H9 (cell line): ENCODE results near the gene SCN7A. TPM values are rescaled to one million over a fixed set of nuclear protein-coding genes. Genes with fewer than 3 reads are reported as not detected.

Experiments
- DNase-seq: peaks from one replicate; pipeline ENCODE4 v3.0.0-alpha.2; 2017
- H2AFZ ChIP-seq: one replicate; pipeline ENCODE4 v1.6.1; 2013; ENCODE audit warnings: mild to moderate bottlenecking, low read length, control low read depth, moderate library complexity
- H2AK5ac ChIP-seq: 2 replicates; pipeline ENCODE4 v1.6.1; 2013; ENCODE audit warnings: low read length, control low read depth, mixed read lengths; ENCODE audit not compliant: insufficient read length
- H2BK120ac ChIP-seq: one replicate; pipeline ENCODE4 v1.6.1; 2013; ENCODE audit warnings: low read depth, mild to moderate bottlenecking, low read length, control low read depth, inconsistent platforms; ENCODE audit not compliant: poor library complexity, severe bottlenecking
- H2BK12ac ChIP-seq: 2 replicates; pipeline ENCODE4 v1.6.1; 2013; ENCODE audit warnings: low read length, control low read depth, mixed read lengths, low read depth; ENCODE audit not compliant: insufficient read length
- H2BK15ac ChIP-seq: 2 replicates; pipeline ENCODE4 v1.6.1; 2013; ENCODE audit warnings: low read depth, low read length, control low read depth
- H2BK20ac ChIP-seq: one replicate; pipeline ENCODE4 v1.6.1; 2013; ENCODE audit warnings: low read depth, mild to moderate bottlenecking, low read length, control low read depth, inconsistent platforms; ENCODE audit not compliant: poor library complexity, severe bottlenecking
- H2BK5ac ChIP-seq: 2 replicates; pipeline ENCODE4 v1.6.1; 2013; ENCODE audit warnings: low read length, control low read depth, mixed read lengths; ENCODE audit not compliant: insufficient read length
- H3K14ac ChIP-seq: 2 replicates; pipeline ENCODE4 v1.6.1; 2013; ENCODE audit warnings: low read length, control low read depth; ENCODE audit not compliant: insufficient read depth
- H3K18ac ChIP-seq: 2 replicates; pipeline ENCODE4 v1.6.1; 2013; ENCODE audit warnings: low read depth, mild to moderate bottlenecking, mixed read lengths, low read length, control low read depth; ENCODE audit not compliant: insufficient read length
- H3K23ac ChIP-seq: 2 replicates; pipeline ENCODE4 v1.6.1; 2013; ENCODE audit warnings: low read length, control low read depth, mixed read lengths, low read depth; ENCODE audit not compliant: insufficient read length
- H3K23me2 ChIP-seq: 2 replicates; pipeline ENCODE4 v1.6.1; 2013; ENCODE audit warnings: low read depth, mild to moderate bottlenecking, mixed read lengths, low read length, control low read depth; ENCODE audit not compliant: insufficient read length, poor library complexity, severe bottlenecking
- H3K27ac ChIP-seq: 2 replicates; pipeline ENCODE4 v1.5.1; 2013; ENCODE audit warnings: low read length, control low read depth, mixed read lengths, low read depth; ENCODE audit not compliant: insufficient read length
- H3K27me3 ChIP-seq: 2 replicates; pipeline ENCODE4 v1.6.1; 2013; ENCODE audit warnings: low read length, control low read depth, inconsistent platforms; ENCODE audit not compliant: insufficient read depth
- H3K4ac ChIP-seq: 2 replicates; pipeline ENCODE4 v1.6.1; 2013; ENCODE audit warnings: low read depth, mild to moderate bottlenecking, control low read depth, inconsistent platforms, low read length, moderate library complexity
- H3K4me1 ChIP-seq: 2 replicates; pipeline ENCODE4 v1.6.1; 2013; ENCODE audit warnings: low read length, control low read depth, inconsistent platforms; ENCODE audit not compliant: insufficient read depth
- H3K4me2 ChIP-seq: 2 replicates; pipeline ENCODE4 v1.6.1; 2013; ENCODE audit warnings: low read length, control low read depth, mixed read lengths; ENCODE audit not compliant: insufficient read length, insufficient read depth
- H3K56ac ChIP-seq: 2 replicates; pipeline ENCODE4 v1.6.1; 2013; ENCODE audit warnings: low read depth, mild to moderate bottlenecking, mixed read lengths, low read length, control low read depth; ENCODE audit not compliant: insufficient read length
- H3K79me1 ChIP-seq: 2 replicates; pipeline ENCODE4 v1.6.1; 2013; ENCODE audit warnings: low read depth, mild to moderate bottlenecking, moderate library complexity, low read length, control low read depth, inconsistent platforms; ENCODE audit not compliant: insufficient read depth, poor library complexity, severe bottlenecking
- H3K79me2 ChIP-seq: 2 replicates; pipeline ENCODE4 v1.6.1; 2013; ENCODE audit warnings: low read length, control low read depth, inconsistent platforms; ENCODE audit not compliant: insufficient read depth
- H3K9ac ChIP-seq: 2 replicates; pipeline ENCODE4 v1.6.1; 2013; ENCODE audit warnings: low read length, control low read depth, mixed read lengths; ENCODE audit not compliant: insufficient read length; ENCODE audit errors: extremely low read depth
- H3K9me3 ChIP-seq: one replicate; pipeline ENCODE4 v1.6.1; 2013; ENCODE audit warnings: low read depth, low read length, inconsistent platforms; ENCODE audit not compliant: control insufficient read depth
- H3T11ph ChIP-seq: one replicate; pipeline ENCODE4 v1.6.1; 2013; ENCODE audit warnings: mild to moderate bottlenecking, low read length, control low read depth, inconsistent platforms
- H4K20me1 ChIP-seq: one replicate; pipeline ENCODE4 v1.6.1; 2013; ENCODE audit not compliant: control insufficient read depth, insufficient read length, insufficient read depth
- H4K5ac ChIP-seq: 2 replicates; pipeline ENCODE4 v1.6.1; 2013; ENCODE audit warnings: low read depth, mild to moderate bottlenecking, mixed read lengths, low read length, control low read depth; ENCODE audit not compliant: insufficient read length
- H4K8ac ChIP-seq: replicated peaks from 2 replicates; pipeline ENCODE4 v1.6.1; 2013; ENCODE audit warnings: low read length, control low read depth, mixed read lengths, low read depth; ENCODE audit not compliant: insufficient read length
- H4K91ac ChIP-seq: 2 replicates; pipeline ENCODE4 v1.6.1; 2013; ENCODE audit warnings: low read depth, mild to moderate bottlenecking, moderate library complexity, mixed read lengths, low read length, control low read depth; ENCODE audit not compliant: insufficient read length
- H3K27ac Mint-ChIP-seq, 3 experiments: 2 replicates in 2 of 3; 3 replicates in 1 of 3; pipeline ENCODE4 v1.8.0; 2020 to 2021; ENCODE audit warnings: mixed read lengths in 3 of 3, mild to moderate bottlenecking in 1 of 3, moderate library complexity in 1 of 3
- H3K27me3 Mint-ChIP-seq: 2 replicates; pipeline ENCODE4 v1.8.0; 2021; ENCODE audit warnings: low read depth, mild to moderate bottlenecking, moderate library complexity, mixed read lengths
- H3K36me3 Mint-ChIP-seq, 3 experiments: 2 replicates in 2 of 3; 3 replicates in 1 of 3; pipeline ENCODE4 v1.8.0; 2020 to 2021; ENCODE audit warnings: low read depth in 3 of 3, mixed read lengths in 3 of 3; ENCODE audit not compliant: insufficient read depth in 1 of 3
- H3K4me1 Mint-ChIP-seq, 2 experiments: 2 replicates each; pipeline ENCODE4 v1.8.0; 2020; ENCODE audit warnings: mixed read lengths in 2 of 2
- H3K4me3 Mint-ChIP-seq, 2 experiments: 2 replicates in 1 of 2; 3 replicates in 1 of 2; pipeline ENCODE4 v1.8.0; 2020 to 2021; ENCODE audit warnings: mild to moderate bottlenecking in 2 of 2, mixed read lengths in 2 of 2, moderate library complexity in 1 of 2
- H3K9me3 Mint-ChIP-seq, 2 experiments: 2 replicates in 1 of 2; 3 replicates in 1 of 2; pipeline ENCODE4 v1.8.0; 2020; ENCODE audit warnings: mild to moderate bottlenecking in 2 of 2, mixed read lengths in 2 of 2, moderate library complexity in 1 of 2
- CTCF ChIP-seq: fragments of 200-600 bp; sonication (generic); conservative IDR thresholded peaks from 3 replicates; pipeline ENCODE4 v1.8.0; 2021; ENCODE audit warnings: antibody characterized with exemption, mild to moderate bottlenecking
- WGBS: extraction: QIAGEN DNeasy Blood & Tissue Kit; methylation state at CpG from one replicate; pipeline ENCODE4 v1.1.7; 2013; ENCODE audit warnings: missing lambda C conversion rate, low lambda C conversion rate, mixed read lengths; ENCODE audit not compliant: insufficient read length; ENCODE audit errors: extremely low coverage; 5-methylcytosine and 5-hydroxymethylcytosine counted together
- total RNA-seq: library from RNA; stranded (reverse); gene quantifications from 2 replicates; pipeline ENCODE4 v1.2.1, GENCODE V29; 2021

The SCN7A gene
- total RNA-seq, 1 experiment from 2014 or later = 0.07 TPM

- Histone ChIP-seq H3K79me1 (no peaks in the 10 kb centered on the region), H2BK20ac (no peak overlapping the region), H4K8ac (no peak overlapping the region), H3K9me3 (no peaks in the 10 kb centered on the region), H3K56ac (no peak overlapping the region), H3K4me1 (no peaks in the 10 kb centered on the region), H3T11ph (no peak overlapping the region), H2BK120ac (no peak overlapping the region), H2BK15ac (no peak overlapping the region), H3K23me2 (no peaks in the 10 kb centered on the region), H4K91ac (no peak overlapping the region), H3K9ac (no peak overlapping the region), H4K5ac (no peak overlapping the region), H3K27me3 (no peaks in the 10 kb centered on the region), H3K4ac (no peak overlapping the region), H2BK12ac (no peak overlapping the region), H3K23ac (no peak overlapping the region), H3K79me2 (no peaks in the 10 kb centered on the region), H2AFZ (peak overlapping the region; percentile 56), H3K27ac (no peak overlapping the region), H2AK5ac (no peak overlapping the region), H3K18ac (no peak overlapping the region), H2BK5ac (no peak overlapping the region), H4K20me1 (no peaks in the 10 kb centered on the region), H3K4me2 (no peak overlapping the region), H3K14ac (no peak overlapping the region)
- no peaks in the 10 kb centered on the region for H3K9me3 Mint-ChIP-seq
- H3K4me1 Mint-ChIP-seq = no peaks in the 10 kb centered on the region
- no peaks in the 10 kb centered on the region for H3K36me3 Mint-ChIP-seq
- DNase-seq = no peak
- no peak overlapping the region for H3K4me3 Mint-ChIP-seq
- no peak for TF ChIP-seq CTCF
- H3K27ac Mint-ChIP-seq = no peak overlapping the region
- H3K27me3 Mint-ChIP-seq = no peaks in the 10 kb centered on the region
- WGBS = no CpG with 5 or more reads among the region's 5 CpGs
Measured at GRCh38 chr2:166418853-166419615, 75.0 kb downstream of the SCN7A start.
